H1 (cell line): ENCODE measurements around the gene BRD4.

Experiments
- CTCF ChIP-seq, 3 experiments: IDR thresholded peaks; 1 replicate in 2 of 3; 2 replicates in 1 of 3; pipeline versions ENCODE4 v1.5.1 to v1.6.1; 2011; ENCODE audit warnings: low read length in 3 of 3, mild to moderate bottlenecking in 3 of 3, inconsistent platforms in 2 of 3, low read depth in 1 of 3, moderate library complexity in 1 of 3; ENCODE audit not compliant: insufficient read depth in 1 of 3; ENCODE audit errors: control extremely low read depth in 1 of 3
- POLR2A ChIP-seq, 2 experiments: IDR thresholded peaks; 1 replicate in 1 of 2; 2 replicates in 1 of 2; pipeline ENCODE4 v1.6.1; 2011; ENCODE audit warnings: low read depth in 2 of 2, low read length in 2 of 2, mild to moderate bottlenecking in 2 of 2; ENCODE audit errors: control extremely low read depth in 1 of 2
- YY1 ChIP-seq: IDR thresholded peaks from 2 replicates; pipeline ENCODE4 v1.6.1; 2011; ENCODE audit warnings: low read depth, mild to moderate bottlenecking, low read length

GRCh38 chr19:15371119-15371518, 38.8 kb upstream of the BRD4 start:
- no peak for TF ChIP-seq CTCF (IDR thresholded peaks at IDR 0.05; ENCODE audit: control extremely low read depth in 1 of 3, insufficient read depth in 1 of 3, low read depth in 1 of 3, low read length in 3 of 3)
- no peak for TF ChIP-seq POLR2A (IDR thresholded peaks at IDR 0.05; ENCODE audit: control extremely low read depth in 1 of 2, low read depth in 2 of 2, low read length in 2 of 2)
- no peak for TF ChIP-seq YY1
